NT2/D1 (cell line): ENCODE results near the gene PRRC2A.

Experiments used
- DNase-seq: peaks from one replicate; pipeline ENCODE4 v3.0.0-alpha.2; 2011; ENCODE audit warnings: low read depth, low spot score
- H3K27me3 ChIP-seq: 2 replicates; pipeline ENCODE4 v1.6.0; 2011; ENCODE audit warnings: mild to moderate bottlenecking; ENCODE audit not compliant: insufficient read length, insufficient read depth
- H3K36me3 ChIP-seq: 2 replicates; pipeline ENCODE4 v1.6.1; 2011; ENCODE audit warnings: mild to moderate bottlenecking, low read length, mixed read lengths; ENCODE audit not compliant: insufficient read depth, insufficient read length
- H3K4me1 ChIP-seq: 2 replicates; pipeline ENCODE4 v1.5.1; 2011; ENCODE audit not compliant: insufficient read depth, insufficient read length
- H3K4me3 ChIP-seq: 2 replicates; pipeline ENCODE4 v1.5.1; 2011; ENCODE audit warnings: low read depth; ENCODE audit not compliant: insufficient read length
- H3K9ac ChIP-seq: 2 replicates; pipeline ENCODE4 v1.6.0; 2011; ENCODE audit warnings: low read depth; ENCODE audit not compliant: insufficient read length
- H3K9me3 ChIP-seq: 2 replicates; pipeline ENCODE4 v1.5.1; 2011; ENCODE audit warnings: mild to moderate bottlenecking, low read length; ENCODE audit not compliant: insufficient read depth
- SUZ12 ChIP-seq: IDR thresholded peaks from 2 replicates; pipeline ENCODE4 v1.6.1; 2011; ENCODE audit not compliant: insufficient read length, insufficient read depth; ENCODE audit errors: extremely low read depth
- YY1 ChIP-seq: IDR thresholded peaks from 2 replicates; pipeline ENCODE4 v1.6.1; 2011; ENCODE audit not compliant: insufficient read length, insufficient read depth
- ZNF274 ChIP-seq: IDR thresholded peaks from 2 replicates; pipeline ENCODE4 v1.6.1; 2011; ENCODE audit warnings: mild to moderate bottlenecking, low read depth, low read length

Gene PRRC2A

DNA sequence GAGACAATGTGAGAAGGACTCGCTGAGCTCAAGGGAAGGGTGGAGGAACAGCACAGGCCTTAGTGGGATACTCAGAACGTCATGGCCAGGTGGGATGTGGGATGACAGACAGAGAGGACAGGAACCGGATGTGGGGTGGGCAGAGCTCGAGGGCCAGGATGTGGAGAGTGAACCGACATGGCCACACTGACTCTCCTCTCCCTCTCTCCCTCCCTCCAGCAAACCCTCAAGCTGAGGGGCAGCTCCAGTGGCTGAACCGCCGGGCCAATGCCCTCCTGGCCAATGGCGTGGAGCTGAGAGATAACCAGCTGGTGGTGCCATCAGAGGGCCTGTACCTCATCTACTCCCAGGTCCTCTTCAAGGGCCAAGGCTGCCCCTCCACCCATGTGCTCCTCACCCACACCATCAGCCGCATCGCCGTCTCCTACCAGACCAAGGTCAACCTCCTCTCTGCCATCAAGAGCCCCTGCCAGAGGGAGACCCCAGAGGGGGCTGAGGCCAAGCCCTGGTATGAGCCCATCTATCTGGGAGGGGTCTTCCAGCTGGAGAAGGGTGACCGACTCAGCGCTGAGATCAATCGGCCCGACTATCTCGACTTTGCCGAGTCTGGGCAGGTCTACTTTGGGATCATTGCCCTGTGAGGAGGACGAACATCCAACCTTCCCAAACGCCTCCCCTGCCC, 43.5 kb upstream of the PRRC2A start:
- Histone ChIP-seq H3K9me3 (no peaks in the 10 kb centered on the region), H3K4me3 (no peak overlapping the region), H3K27me3 (no peaks in the 10 kb centered on the region), H3K36me3 (peaks cover 3% of the 10 kb centered on the region), H3K9ac (no peak overlapping the region), H3K4me1 (peaks cover 18% of the 10 kb centered on the region)
- TF ChIP-seq SUZ12 (no peak), YY1 (no peak), ZNF274 (no peak)
- DNase-seq, result no peak

DNA sequence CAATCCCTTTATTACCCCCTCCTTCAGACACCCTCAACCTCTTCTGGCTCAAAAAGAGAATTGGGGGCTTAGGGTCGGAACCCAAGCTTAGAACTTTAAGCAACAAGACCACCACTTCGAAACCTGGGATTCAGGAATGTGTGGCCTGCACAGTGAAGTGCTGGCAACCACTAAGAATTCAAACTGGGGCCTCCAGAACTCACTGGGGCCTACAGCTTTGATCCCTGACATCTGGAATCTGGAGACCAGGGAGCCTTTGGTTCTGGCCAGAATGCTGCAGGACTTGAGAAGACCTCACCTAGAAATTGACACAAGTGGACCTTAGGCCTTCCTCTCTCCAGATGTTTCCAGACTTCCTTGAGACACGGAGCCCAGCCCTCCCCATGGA, 42.9 kb upstream of the PRRC2A start:
- Histone ChIP-seq H3K27me3 (no peaks in the 10 kb centered on the region), H3K4me3 (no peak overlapping the region), H3K36me3 (peaks cover 3% of the 10 kb centered on the region), H3K4me1 (peaks cover 16% of the 10 kb centered on the region), H3K9me3 (no peaks in the 10 kb centered on the region), H3K9ac (no peak overlapping the region)
- no peak for TF ChIP-seq ZNF274
- TF ChIP-seq YY1, result no peak
- no peak for TF ChIP-seq SUZ12
- no peak for DNase-seq

GRCh38 chr6:31578184-31579118, 42.1 kb upstream of the PRRC2A start:
- no peaks in the 10 kb centered on the region for H3K9me3 ChIP-seq
- no peak for TF ChIP-seq ZNF274
- no peak for TF ChIP-seq SUZ12
- no peak for TF ChIP-seq YY1
- peaks cover 13% of the 10 kb centered on the region for H3K4me1 ChIP-seq
- H3K36me3 ChIP-seq, result peaks cover 3% of the 10 kb centered on the region
- H3K4me3 ChIP-seq, result no peak overlapping the region
- H3K27me3 ChIP-seq, result no peaks in the 10 kb centered on the region
- no peak for DNase-seq
- no peak overlapping the region for H3K9ac ChIP-seq

- TF ChIP-seq YY1 (no peak), SUZ12 (no peak)
- H3K4me1 ChIP-seq, result peaks cover 13% of the 10 kb centered on the region
- H3K36me3 ChIP-seq, result peaks cover 3% of the 10 kb centered on the region
- DNase-seq, result no peak
- no peaks in the 10 kb centered on the region for H3K9me3 ChIP-seq
- no peak overlapping the region for H3K4me3 ChIP-seq
- no peaks in the 10 kb centered on the region for H3K27me3 ChIP-seq
- H3K9ac ChIP-seq, result no peak overlapping the region
Observed at GRCh38 chr6:31579119-31579505, 41.4 kb upstream of the PRRC2A start.

- H3K4me1 ChIP-seq, result peaks cover 13% of the 10 kb centered on the region
- TF ChIP-seq YY1, result no peak
- no peak for TF ChIP-seq ZNF274
- TF ChIP-seq SUZ12, result no peak
- peaks cover 3% of the 10 kb centered on the region for H3K36me3 ChIP-seq
- peak overlapping the region; percentile 78 for H3K4me3 ChIP-seq
- no peaks in the 10 kb centered on the region for H3K9me3 ChIP-seq
- no peak overlapping the region for H3K9ac ChIP-seq
- DNase-seq, result no peak
- H3K27me3 ChIP-seq, result no peaks in the 10 kb centered on the region
Observed at GRCh38 chr6:31579546-31580437, 40.7 kb upstream of the PRRC2A start.

DNA sequence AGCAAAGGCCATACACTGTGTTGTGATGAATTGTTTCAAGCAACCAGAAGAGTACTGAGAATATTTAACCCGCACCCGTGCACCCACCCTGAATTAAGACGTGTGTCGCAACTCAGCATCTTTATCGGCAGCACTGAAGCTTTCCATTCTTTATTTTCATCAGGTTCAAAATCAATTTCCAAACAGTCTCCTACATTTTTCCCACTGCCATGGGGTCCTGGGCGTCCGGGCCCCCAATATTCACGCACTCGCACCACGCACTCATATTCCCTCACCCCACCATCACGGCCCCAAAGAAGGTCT, 40.1 kb upstream of the PRRC2A start:
- Histone ChIP-seq H3K36me3 (peaks cover 3% of the 10 kb centered on the region), H3K9me3 (no peaks in the 10 kb centered on the region), H3K4me1 (peaks cover 10% of the 10 kb centered on the region), H3K9ac (peak overlapping the region; percentile 72), H3K27me3 (no peaks in the 10 kb centered on the region), H3K4me3 (peak overlapping the region; percentile 78)
- no peak for DNase-seq
- TF ChIP-seq YY1 (no peak), SUZ12 (no peak), ZNF274 (no peak)
